ENCODE results near the gene DHRS4. TPM values are rescaled to one million over a fixed set of nuclear protein-coding genes. Genes with fewer than 3 reads are reported as not detected.

DHRS4 gene
- total and polyA plus RNA-seq, 2 of the 13 experiments (the other 11 are each of a cell fraction or from before 2014, with no cell fraction given): 23.9 to 45.1 TPM

DNA sequence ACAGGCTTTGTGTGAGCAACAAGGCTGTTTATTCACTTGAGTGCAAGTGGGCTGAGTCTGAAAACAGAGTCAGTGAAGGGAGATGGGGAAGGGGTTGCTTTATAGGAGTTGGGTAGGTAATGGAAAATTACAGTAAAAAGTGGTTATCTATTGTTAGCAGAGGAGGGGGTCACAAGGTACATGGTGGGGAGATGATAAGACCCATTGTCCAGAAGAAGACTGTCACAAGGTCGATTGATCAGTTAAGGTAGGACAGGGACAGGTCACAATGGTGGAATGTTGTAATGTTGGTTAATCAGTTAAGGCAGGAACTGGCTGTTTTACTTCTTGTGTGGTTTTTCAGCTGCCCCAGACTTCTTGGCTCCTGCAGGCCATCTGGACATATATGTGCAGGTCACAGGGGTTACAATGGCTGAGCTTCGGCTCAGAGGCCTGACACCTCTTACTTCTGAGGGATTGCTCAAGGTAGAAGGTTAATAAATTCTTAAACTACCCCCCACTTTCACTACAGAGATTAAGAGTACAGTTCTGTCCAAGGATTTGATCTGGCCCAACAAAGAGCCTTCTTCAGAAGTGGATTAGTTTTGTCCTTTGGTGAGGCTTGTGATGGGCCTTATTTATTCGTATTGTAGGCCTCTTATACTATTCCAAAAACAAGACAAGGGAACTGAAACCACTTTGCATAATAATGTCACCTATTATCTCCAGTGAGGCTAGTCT is 13.8 kb upstream of the DHRS4 start (continued):
- no peak for TF ChIP-seq AHDC1 (CRISPR knock-in tag; IDR thresholded peaks at IDR 0.05; ENCODE audit: borderline replicate concordance)
- TF ChIP-seq POGZ (CRISPR knock-in tag; IDR thresholded peaks at IDR 0.05): peak; percentile 17; the same call in 1 of the 2 replicates
- no peak for TF ChIP-seq E2F2 (CRISPR knock-in tag; IDR thresholded peaks at IDR 0.05; ENCODE audit: borderline replicate concordance)
- TF ChIP-seq CREB1 (IDR thresholded peaks at IDR 0.05): no peak
- no peak for TF ChIP-seq CREB1 (CRISPR knock-in tag; IDR thresholded peaks at IDR 0.05)
- TF ChIP-seq, protein P1, sequence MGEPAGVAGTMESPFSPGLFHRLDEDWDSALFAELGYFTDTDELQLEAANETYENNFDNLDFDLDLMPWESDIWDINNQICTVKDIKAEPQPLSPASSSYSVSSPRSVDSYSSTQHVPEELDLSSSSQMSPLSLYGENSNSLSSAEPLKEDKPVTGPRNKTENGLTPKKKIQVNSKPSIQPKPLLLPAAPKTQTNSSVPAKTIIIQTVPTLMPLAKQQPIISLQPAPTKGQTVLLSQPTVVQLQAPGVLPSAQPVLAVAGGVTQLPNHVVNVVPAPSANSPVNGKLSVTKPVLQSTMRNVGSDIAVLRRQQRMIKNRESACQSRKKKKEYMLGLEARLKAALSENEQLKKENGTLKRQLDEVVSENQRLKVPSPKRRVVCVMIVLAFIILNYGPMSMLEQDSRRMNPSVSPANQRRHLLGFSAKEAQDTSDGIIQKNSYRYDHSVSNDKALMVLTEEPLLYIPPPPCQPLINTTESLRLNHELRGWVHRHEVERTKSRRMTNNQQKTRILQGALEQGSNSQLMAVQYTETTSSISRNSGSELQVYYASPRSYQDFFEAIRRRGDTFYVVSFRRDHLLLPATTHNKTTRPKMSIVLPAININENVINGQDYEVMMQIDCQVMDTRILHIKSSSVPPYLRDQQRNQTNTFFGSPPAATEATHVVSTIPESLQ (CRISPR knock-in tag; conservative IDR thresholded peaks at IDR 0.05): no peak
- no peak for TF ChIP-seq THAP9 (CRISPR knock-in tag; IDR thresholded peaks at IDR 0.05; ENCODE audit: borderline replicate concordance)
- TF ChIP-seq NPAS2 (CRISPR knock-in tag; IDR thresholded peaks at IDR 0.05; ENCODE audit: borderline replicate concordance): no peak
- TF ChIP-seq ZNF709 (CRISPR knock-in tag; IDR thresholded peaks at IDR 0.05): no peak
- TF ChIP-seq HNRNPH1 (optimal IDR thresholded peaks at IDR 0.05; ENCODE audit: low read depth, low read length): no peak
- 0 out of 2 replicates have a peak, but pooled peaks have one; percentile 34 for TF ChIP-seq HMG20B (CRISPR knock-in tag; conservative IDR thresholded peaks at IDR 0.05)
- peak; percentile 58; the same call in 1 of the 2 replicates for TF ChIP-seq ETV5 (CRISPR knock-in tag; IDR thresholded peaks at IDR 0.05; ENCODE audit: borderline replicate concordance)
